ENCODE measurements around the gene RWDD1. TPM values are rescaled to one million over a fixed set of nuclear protein-coding genes. Genes with fewer than 3 reads are reported as not detected.
"Not testable (repeated sequence)": the region's sequence is repeated elsewhere in the genome, so short reads cannot be mapped to it uniquely, and the experiment has no call there.

The RWDD1 gene
- total RNA-seq, 2 donors from 2014 or later = 42.4 to 46.6 TPM

DNA sequence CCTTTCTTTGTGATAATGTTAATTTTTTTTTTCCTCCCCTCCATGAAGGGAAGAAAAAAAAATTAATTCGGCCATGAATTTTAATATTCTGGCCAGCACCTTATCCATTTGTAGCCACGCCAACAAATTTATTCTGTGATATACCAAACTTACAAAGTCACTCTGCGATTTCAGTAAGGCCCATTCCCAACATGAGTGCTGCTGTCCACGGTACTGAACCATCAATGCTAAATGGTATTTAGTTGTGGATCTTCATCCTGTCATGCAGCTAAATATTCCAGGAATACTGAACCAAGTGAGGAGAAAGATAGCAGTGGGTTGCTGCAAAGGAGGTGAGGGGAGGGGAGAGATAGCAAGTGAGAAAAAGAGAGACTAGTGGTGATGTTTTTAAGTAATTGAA is 25.5 kb downstream of the RWDD1 start:
- ATAC-seq (replicated peaks in 1 of 2) = no peak
- H3K27me3 Mint-ChIP-seq (ENCODE audit: low read depth) = no peaks in the 10 kb centered on the region
- H3K36me3 Mint-ChIP-seq (ENCODE audit: insufficient read depth in 2 of 2) = peaks cover 2 to 13% of the 10 kb centered on the region in 2 donors
- H3K27ac Mint-ChIP-seq = no peak overlapping the region
- H3K9me3 Mint-ChIP-seq = no peaks in the 10 kb centered on the region
- no peak overlapping the region for H3K4me3 Mint-ChIP-seq
- H3K4me1 Mint-ChIP-seq (ENCODE audit: low read depth) = no peaks in the 10 kb centered on the region
- DNase-seq = no peak

DNA sequence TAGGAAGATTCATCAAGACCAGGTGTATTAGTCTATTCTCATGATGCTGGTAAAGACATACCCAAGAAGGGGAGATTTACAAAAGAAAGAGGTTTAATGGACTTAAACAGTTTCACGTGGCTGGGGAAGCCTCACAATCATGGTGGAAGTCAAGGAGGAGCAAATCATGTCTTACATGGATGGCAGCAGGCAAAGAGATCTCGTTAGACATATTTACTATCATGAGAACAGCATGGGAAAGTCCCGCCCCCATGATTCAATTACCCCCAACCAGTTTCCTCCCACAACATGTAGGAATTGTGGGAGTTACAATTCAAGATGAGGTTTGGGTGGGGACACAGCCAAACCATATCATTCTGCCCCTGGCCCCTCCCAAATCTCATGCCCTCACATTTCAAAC is 32.6 kb downstream of the RWDD1 start:
- not testable (repeated sequence) for H3K27me3 Mint-ChIP-seq (ENCODE audit: low read depth); H3K4me3 Mint-ChIP-seq; H3K27ac Mint-ChIP-seq; DNase-seq; H3K4me1 Mint-ChIP-seq (ENCODE audit: low read depth); ATAC-seq (replicated peaks in 1 of 2); H3K9me3 Mint-ChIP-seq
- H3K36me3 Mint-ChIP-seq (ENCODE audit: insufficient read depth in 2 of 2) = peaks cover 3 to 18% of the 10 kb centered on the region in 2 donors

DNA sequence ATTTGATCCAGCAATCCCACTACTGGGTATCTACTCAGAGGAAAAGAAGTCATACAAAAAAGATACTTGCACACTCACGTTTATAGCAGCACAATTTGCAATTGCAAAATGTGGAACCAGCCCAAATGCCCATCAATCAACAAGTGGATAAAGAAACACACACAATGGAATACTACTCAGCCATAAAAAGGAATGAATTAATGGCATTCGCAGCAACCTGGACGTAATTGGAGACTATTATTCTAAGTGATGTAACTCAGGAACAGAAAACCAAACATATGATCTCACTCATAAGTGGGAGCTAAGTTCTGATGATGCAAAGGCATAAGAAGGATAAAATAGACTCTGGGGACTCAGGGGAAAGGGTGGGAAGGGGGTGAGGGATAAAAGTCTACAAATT is 33.6 kb downstream of the RWDD1 start:
- not testable (repeated sequence) for H3K4me1 Mint-ChIP-seq (ENCODE audit: low read depth); ATAC-seq (replicated peaks in 1 of 2); H3K27ac Mint-ChIP-seq; H3K9me3 Mint-ChIP-seq; H3K27me3 Mint-ChIP-seq (ENCODE audit: low read depth); H3K4me3 Mint-ChIP-seq; DNase-seq
- peaks cover 3 to 15% of the 10 kb centered on the region in 2 donors for H3K36me3 Mint-ChIP-seq (ENCODE audit: insufficient read depth in 2 of 2)

DNA sequence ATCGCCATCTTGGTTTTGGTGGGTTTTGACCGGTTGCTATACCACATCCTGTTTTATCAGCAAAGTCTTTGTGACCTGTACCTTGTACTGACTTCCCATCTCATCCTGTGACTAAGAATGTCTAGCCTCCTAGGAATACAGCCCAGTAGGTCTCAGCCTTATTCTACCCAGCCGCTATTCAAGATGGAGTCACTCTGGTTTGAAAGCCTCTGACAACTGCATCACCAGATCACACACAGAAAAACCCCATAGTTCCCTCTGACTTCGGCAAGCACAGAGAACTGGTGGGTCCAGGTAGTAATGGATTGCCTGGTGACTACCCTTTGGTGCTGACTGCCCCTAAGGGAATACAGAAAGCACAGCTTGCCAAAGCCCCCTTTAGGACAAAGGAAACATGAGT is 34.6 kb downstream of the RWDD1 start:
- Mint-ChIP-seq H3K9me3 (peaks cover 4 to 7% of the 10 kb centered on the region in 2 donors), H3K4me1 (ENCODE audit: low read depth) (no peaks in the 10 kb centered on the region), H3K4me3 (no peak overlapping the region), H3K27me3 (ENCODE audit: low read depth) (peaks cover 7% of the 10 kb centered on the region), H3K27ac (no peak overlapping the region), H3K36me3 (ENCODE audit: insufficient read depth in 2 of 2) (peaks cover 3 to 12% of the 10 kb centered on the region in 2 donors)
- DNase-seq (no peak), ATAC-seq (replicated peaks in 1 of 2) (no peak)

DNA sequence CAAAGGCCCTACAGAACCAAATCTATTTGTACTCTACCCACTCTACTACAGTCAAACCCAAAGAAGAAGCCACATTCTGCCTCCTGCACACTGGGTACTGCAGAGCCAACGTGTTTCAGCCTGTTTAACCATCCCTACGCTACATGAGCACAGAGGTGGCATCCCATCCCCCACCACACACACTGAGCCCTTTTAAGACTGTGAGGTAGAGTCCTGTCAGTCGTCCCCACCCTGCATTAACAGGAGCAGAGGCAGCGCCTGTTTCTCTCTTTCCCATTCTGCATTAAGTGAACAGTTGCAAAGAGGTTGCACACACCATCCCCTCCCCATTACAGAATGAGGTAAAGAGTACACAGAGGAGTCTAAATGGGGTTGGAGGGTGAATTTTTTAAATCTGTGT is 39.8 kb downstream of the RWDD1 start:
- Mint-ChIP-seq H3K27me3 (ENCODE audit: low read depth) (peaks cover 22% of the 10 kb centered on the region), H3K36me3 (ENCODE audit: insufficient read depth in 2 of 2) (no peaks in the 10 kb centered on the region), H3K4me3 (no peak overlapping the region), H3K4me1 (ENCODE audit: low read depth) (peaks cover 4% of the 10 kb centered on the region), H3K9me3 (no peaks in the 10 kb centered on the region), H3K27ac (no peak overlapping the region)
- no peak for DNase-seq
- no peak for ATAC-seq (replicated peaks in 1 of 2)

DNA sequence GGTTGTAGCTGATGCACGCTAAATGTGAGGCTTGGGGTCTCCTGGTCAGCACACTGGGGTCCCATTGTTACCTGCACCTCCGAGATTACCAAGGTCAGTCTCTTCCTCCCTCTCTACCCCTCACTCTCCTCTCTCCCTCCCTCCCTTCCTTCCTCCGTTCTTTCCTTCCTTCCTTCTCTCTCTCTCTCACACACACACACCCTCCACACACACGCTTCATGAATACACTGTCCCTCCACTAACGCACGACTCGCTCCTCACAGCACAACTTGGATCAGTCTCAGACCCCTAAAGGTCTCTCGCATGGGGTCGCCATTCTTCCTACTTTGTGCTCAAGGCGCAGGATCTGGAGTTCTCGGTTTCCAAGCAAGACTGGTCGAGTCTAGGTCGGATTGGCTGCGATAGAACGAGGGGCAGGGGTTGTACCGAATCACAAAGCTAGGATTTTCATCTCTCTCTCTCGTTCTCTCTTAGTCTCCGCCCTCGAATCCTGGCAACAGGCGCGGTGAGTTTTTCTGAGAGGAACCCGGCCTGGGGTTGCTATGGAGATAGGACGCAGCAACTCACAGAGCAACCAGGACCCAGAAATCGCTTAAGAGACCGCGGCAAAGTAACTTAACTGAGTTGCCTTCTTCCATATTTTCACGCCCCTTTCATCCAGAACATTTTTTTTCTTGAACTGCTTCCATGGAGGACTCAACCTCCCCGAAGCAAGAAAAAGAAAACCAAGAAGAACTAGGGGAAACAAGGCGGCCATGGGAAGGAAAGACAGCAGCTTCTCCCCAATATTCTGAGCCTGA is 44.8 kb downstream of the RWDD1 start, which contains the start of gene RSPH4A:
TSS of gene RSPH4A (plus strand) at position 543 of the 800 bp plus-strand sequence. CDS start at position 688, 145 bp downstream.
- H3K27me3 Mint-ChIP-seq (ENCODE audit: low read depth) = peaks cover 25% of the 10 kb centered on the region

DNA sequence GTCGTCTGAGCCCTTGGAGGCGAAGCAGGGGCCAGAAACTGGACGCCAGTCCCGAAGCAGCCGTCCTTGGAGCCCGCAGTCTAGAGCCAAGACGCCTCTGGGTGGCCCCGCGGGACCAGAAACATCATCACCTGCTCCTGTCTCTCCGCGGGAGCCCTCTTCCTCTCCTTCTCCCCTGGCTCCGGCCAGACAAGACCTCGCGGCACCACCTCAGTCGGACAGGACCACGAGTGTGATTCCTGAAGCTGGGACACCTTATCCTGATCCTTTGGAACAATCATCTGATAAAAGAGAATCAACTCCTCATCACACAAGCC is 45.4 kb downstream of the RWDD1 start:
- Mint-ChIP-seq H3K4me1 (ENCODE audit: low read depth) (peaks cover 16% of the 10 kb centered on the region), H3K27me3 (ENCODE audit: low read depth) (peaks cover 23% of the 10 kb centered on the region), H3K36me3 (ENCODE audit: insufficient read depth in 2 of 2) (no peaks in the 10 kb centered on the region), H3K4me3 (peak overlapping the region; percentile 83 to 96), H3K27ac (no peak overlapping the region), H3K9me3 (no peaks in the 10 kb centered on the region)
- peak; percentile 10 to 13 for DNase-seq
- peak; percentile 48 to 54 for ATAC-seq (replicated peaks in 1 of 2)

More for the DNA sequence above, 44.8 kb downstream of the RWDD1 start, which contains the start of gene RSPH4A:
- Mint-ChIP-seq H3K27ac (no peak within 1 kb of the TSS), H3K36me3 (ENCODE audit: insufficient read depth in 2 of 2) (no peaks in the 10 kb centered on the region), H3K9me3 (no peaks in the 10 kb centered on the region), H3K4me1 (ENCODE audit: low read depth) (peaks cover 16% of the 10 kb centered on the region), H3K4me3 (peak within 1 kb of the TSS; percentile 83 to 96)
- ATAC-seq (replicated peaks in 1 of 2) = peak; percentile 96 to 98
- DNase-seq = peak; percentile 66 to 78

DNA sequence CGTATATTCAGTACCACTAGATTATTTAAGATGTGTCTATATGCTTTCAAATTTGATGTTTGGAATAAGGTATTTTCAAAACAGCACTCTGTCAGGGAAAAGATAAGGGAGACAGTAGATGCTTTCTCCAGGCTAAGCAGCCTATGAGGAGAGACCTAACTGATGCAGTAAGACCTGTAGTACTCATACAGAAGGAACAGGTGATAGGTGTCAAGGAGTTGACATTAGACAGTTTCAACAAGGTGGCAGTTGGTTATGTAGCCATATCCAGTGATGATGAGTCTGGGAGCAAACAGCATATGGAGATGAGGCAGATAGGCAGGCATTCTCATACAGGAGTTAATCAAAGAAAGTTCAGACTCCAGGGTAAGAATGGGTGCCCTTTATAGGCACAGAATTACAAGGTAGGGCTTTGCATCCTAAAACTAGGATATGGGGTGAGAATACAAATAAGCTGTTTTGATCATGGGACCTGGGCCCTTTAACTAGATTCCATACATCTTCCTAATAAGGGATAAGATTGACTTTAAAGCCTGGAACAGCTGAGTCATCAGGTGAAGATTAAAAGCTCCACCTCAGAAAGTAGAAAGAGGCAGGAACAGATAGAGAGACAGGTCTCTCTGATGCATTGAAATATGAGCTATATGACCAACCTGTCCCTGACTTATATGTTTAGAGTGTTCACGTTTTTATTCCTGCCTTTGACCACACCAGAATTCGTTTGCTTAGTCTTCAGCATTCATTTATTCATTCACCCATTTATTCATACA is 52.9 kb downstream of the RWDD1 start:
- no peak overlapping the region for H3K4me3 Mint-ChIP-seq
- no peak for DNase-seq

DNA sequence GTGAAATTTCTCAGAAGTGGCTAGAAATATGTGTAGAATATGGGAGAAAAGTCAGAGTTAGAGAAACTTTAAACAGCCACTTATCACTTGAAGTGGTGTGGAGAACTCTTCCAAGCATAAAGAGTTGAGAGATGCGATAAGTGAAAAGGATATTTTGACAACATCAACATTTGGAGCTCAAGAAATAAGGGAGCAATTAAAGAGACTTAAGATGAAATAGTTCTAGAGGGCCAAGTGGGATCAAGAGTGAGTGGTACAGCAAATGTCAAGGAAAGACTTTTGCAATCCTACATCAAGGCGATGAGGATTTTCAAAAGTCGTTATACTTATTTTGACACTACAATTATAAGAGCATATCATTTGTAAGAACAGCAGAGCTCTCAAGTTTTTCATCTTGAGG is 54.6 kb downstream of the RWDD1 start:
- ATAC-seq (replicated peaks in 1 of 2) (no peak), DNase-seq (no peak)
- H3K4me1 Mint-ChIP-seq (ENCODE audit: low read depth) = no peaks in the 10 kb centered on the region
- H3K27me3 Mint-ChIP-seq (ENCODE audit: low read depth) = peaks cover 10% of the 10 kb centered on the region
- H3K9me3 Mint-ChIP-seq = no peaks in the 10 kb centered on the region
- no peak overlapping the region for H3K27ac Mint-ChIP-seq
- H3K4me3 Mint-ChIP-seq = no peak overlapping the region
- H3K36me3 Mint-ChIP-seq (ENCODE audit: insufficient read depth in 2 of 2) = no peaks in the 10 kb centered on the region

More for the DNA sequence above, 52.9 kb downstream of the RWDD1 start:
- H3K27ac Mint-ChIP-seq = no peak overlapping the region
- no peaks in the 10 kb centered on the region for H3K36me3 Mint-ChIP-seq (ENCODE audit: insufficient read depth in 2 of 2)
- no peaks in the 10 kb centered on the region for H3K4me1 Mint-ChIP-seq (ENCODE audit: low read depth)
- peaks cover 10% of the 10 kb centered on the region for H3K27me3 Mint-ChIP-seq (ENCODE audit: low read depth)
- H3K9me3 Mint-ChIP-seq = no peaks in the 10 kb centered on the region
- ATAC-seq (replicated peaks in 1 of 2) = no peak

DNA sequence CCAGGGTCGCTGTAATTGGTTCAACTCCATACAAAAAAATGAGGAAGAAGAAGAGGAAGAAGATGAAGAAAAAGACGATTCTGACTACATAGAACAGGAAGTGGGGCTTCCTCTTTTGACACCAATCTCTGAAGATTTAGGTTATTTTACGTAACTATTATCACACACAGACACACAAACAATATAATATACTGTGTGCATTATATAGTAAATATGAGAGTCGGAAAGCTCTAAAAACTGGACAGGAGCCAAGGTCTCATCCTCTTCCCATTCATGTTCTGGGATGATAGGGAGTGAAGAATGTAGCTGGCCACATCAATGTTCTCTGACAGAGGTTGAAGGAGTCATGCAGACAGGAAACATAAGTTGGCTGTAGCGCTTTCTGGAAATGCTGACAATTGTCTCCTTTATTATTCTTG is 58.3 kb downstream of the RWDD1 start:
- ATAC-seq (replicated peaks in 1 of 2) = no peak
- H3K27ac Mint-ChIP-seq = no peak overlapping the region

DNA sequence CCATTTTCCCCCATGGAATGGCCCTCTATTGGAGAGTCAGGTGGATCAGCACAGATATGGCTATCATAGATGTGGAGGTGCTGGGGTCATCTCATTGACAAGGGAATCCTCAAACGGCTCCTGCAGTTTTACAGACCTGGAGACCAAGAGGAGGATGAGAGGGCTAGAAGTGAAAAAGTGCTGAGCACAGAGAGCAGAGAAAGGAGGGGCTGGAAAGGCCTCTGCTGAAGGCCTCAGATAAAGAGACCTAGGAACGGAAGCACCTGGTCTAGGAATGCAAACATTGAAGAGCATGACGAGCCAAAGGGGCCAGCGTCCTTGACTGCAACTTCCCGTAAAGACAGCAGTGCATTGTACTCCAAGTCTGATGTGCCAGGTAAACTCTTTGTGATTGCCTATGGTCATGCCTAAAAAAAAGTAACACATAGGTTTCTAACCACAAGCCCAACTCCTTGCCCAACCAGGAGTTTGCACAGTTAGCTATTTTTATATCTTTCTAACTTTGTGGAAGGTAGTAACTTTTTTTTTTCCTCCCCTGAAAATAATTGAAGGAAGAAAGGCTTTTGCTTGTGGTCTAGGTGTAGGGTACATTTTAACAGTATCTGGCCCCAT is 60.2 kb downstream of the RWDD1 start:
- DNase-seq (no peak), ATAC-seq (replicated peaks in 1 of 2) (no peak)
- no peaks in the 10 kb centered on the region for H3K9me3 Mint-ChIP-seq
- H3K36me3 Mint-ChIP-seq (ENCODE audit: insufficient read depth in 2 of 2) = peaks cover 4 to 20% of the 10 kb centered on the region in 2 donors
- H3K27ac Mint-ChIP-seq = no peak overlapping the region
- no peak overlapping the region for H3K4me3 Mint-ChIP-seq
- no peaks in the 10 kb centered on the region for H3K27me3 Mint-ChIP-seq (ENCODE audit: low read depth)
- H3K4me1 Mint-ChIP-seq (ENCODE audit: low read depth) = no peaks in the 10 kb centered on the region

More for the DNA sequence above, 58.3 kb downstream of the RWDD1 start:
- Mint-ChIP-seq H3K36me3 (ENCODE audit: insufficient read depth in 2 of 2) (peaks cover 4 to 17% of the 10 kb centered on the region in 2 donors), H3K4me3 (no peak overlapping the region), H3K4me1 (ENCODE audit: low read depth) (no peaks in the 10 kb centered on the region), H3K27me3 (ENCODE audit: low read depth) (no peaks in the 10 kb centered on the region), H3K9me3 (no peaks in the 10 kb centered on the region)
- DNase-seq = no peak

DNA sequence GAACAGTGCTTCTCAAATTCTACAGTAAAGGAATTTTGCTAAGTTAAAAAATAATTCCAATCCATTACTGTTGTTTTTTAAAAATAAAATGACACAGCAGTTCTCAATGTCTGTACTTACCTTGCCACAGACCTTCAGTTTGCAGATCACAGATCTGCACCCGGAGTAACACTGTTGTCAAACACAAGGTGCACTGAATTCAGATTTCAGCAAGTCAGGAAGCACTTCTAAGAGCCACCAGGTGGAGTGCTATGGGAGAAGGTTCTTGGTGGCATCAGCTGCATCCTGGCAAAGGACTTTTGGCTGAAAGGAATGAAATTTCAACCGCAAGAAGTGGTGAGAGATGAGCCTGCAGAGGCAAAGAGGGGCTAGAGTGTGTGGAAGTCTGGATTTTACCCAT is 62.4 kb downstream of the RWDD1 start:
- H3K4me3 Mint-ChIP-seq = no peak overlapping the region
- H3K27ac Mint-ChIP-seq = no peak overlapping the region
- H3K9me3 Mint-ChIP-seq = no peaks in the 10 kb centered on the region
- no peaks in the 10 kb centered on the region for H3K27me3 Mint-ChIP-seq (ENCODE audit: low read depth)
- no peaks in the 10 kb centered on the region for H3K4me1 Mint-ChIP-seq (ENCODE audit: low read depth)
- H3K36me3 Mint-ChIP-seq (ENCODE audit: insufficient read depth in 2 of 2) = peaks cover 4 to 20% of the 10 kb centered on the region in 2 donors
- no peak for DNase-seq
- no peak for ATAC-seq (replicated peaks in 1 of 2)
